SHP77 (cell line): ENCODE measurements around the gene NEB.

Experiments used
- DNase-seq, 2 experiments: peaks; one replicate each; lab custom pipeline; 2025; lab: John Stamatoyannopoulos, UW

The NEB gene

GRCh38 chr2:151551556-151551955 lies 182.7 kb downstream of the NEB start:
- no peak for DNase-seq

GRCh38 chr2:151549191-151549590 lies 185.1 kb downstream of the NEB start:
- DNase-seq: no peak

GRCh38 chr2:151544449-151544848 lies 189.8 kb downstream of the NEB start:
- no peak for DNase-seq

- DNase-seq: no peak
These were observed 190.4 kb downstream of the NEB start for GRCh38 chr2:151543876-151544275.

GRCh38 chr2:151534001-151534400 lies 200.3 kb downstream of the NEB start:
- DNase-seq: no peak

GRCh38 chr2:151533127-151533526 lies 201.1 kb downstream of the NEB start:
- DNase-seq: no peak

- DNase-seq: no peak
These were observed 207.6 kb downstream of the NEB start for GRCh38 chr2:151526572-151527090.

GRCh38 chr2:151525821-151526373 lies 208.4 kb downstream of the NEB start:
- no peak for DNase-seq

- DNase-seq: no peak
These were observed 210.4 kb downstream of the NEB start for GRCh38 chr2:151523850-151524249.

GRCh38 chr2:151522556-151522955 lies 211.7 kb downstream of the NEB start:
- no peak for DNase-seq

GRCh38 chr2:151520976-151521375 lies 213.3 kb downstream of the NEB start:
- no peak for DNase-seq

GRCh38 chr2:151518802-151519201 lies 215.5 kb downstream of the NEB start:
- no peak for DNase-seq

GRCh38 chr2:151508519-151508918 lies 225.8 kb downstream of the NEB start:
- DNase-seq: no peak

- no peak for DNase-seq
These were observed 228.1 kb downstream of the NEB start for GRCh38 chr2:151506170-151506569.

GRCh38 chr2:151498178-151498577 lies 236.1 kb downstream of the NEB start:
- no peak for DNase-seq

GRCh38 chr2:151491496-151491895 lies 242.8 kb downstream of the NEB start:
- no peak for DNase-seq

- no peak for DNase-seq
These were observed 244.0 kb downstream of the NEB start for GRCh38 chr2:151490276-151490675.

GRCh38 chr2:151486053-151486452 lies 248.2 kb downstream of the NEB start:
- DNase-seq: no peak

GRCh38 chr2:151484100-151484499 lies 250.2 kb downstream of the NEB start:
- DNase-seq: no peak

- DNase-seq: no peak
These were observed 250.7 kb downstream of the NEB start for GRCh38 chr2:151483546-151483945.

GRCh38 chr2:151482171-151482725 lies 252.0 kb downstream of the NEB start:
- no peak for DNase-seq

- DNase-seq: no peak
These were observed 252.5 kb downstream of the NEB start for GRCh38 chr2:151481744-151482143.

GRCh38 chr2:151478011-151478410 lies 256.3 kb downstream of the NEB start:
- no peak for DNase-seq

GRCh38 chr2:151476287-151476686 lies 258.0 kb downstream of the NEB start:
- no peak for DNase-seq
